Panc1 (cell line): ENCODE data around the gene ALOX5. TPM values are rescaled to one million over a fixed set of nuclear protein-coding genes. Genes with fewer than 3 reads are reported as not detected.

Experiments
- ATAC-seq: fragments of 200-7000 bp; cut with Tn5 transposase; 2 replicates; pipeline ENCODE4 v1.9.1; 2020; ENCODE audit warnings: mild to moderate bottlenecking, moderate library complexity
- BruUV-seq: library from RNA; stranded (reverse); fragments of 400-500 nt; replicated peaks from 2 replicates; lab custom pipeline; 2021; lab: Mats Ljungman, UMichigan
- CTCF ChIA-PET: fragments of 300-600 bp; sonication (Branson Sonifier 250); formaldehyde crosslinking; loops from one replicate; lab custom pipeline; 2022; ENCODE audit warnings: antibody characterized with exemption; lab: Charles Lee
- POLR2A ChIA-PET: fragments of 300-600 bp; sonication (Branson Sonifier 250); formaldehyde crosslinking; loops from one replicate; lab custom pipeline; 2022; ENCODE audit warnings: antibody characterized with exemption; lab: Charles Lee
- DNase-seq: peaks from one replicate; pipeline ENCODE4 v3.0.0-alpha.2; 2010; ENCODE audit warnings: low read depth, low spot score
- H3K27ac ChIP-seq: 2 replicates; pipeline ENCODE4 v1.5.1; 2011; ENCODE audit warnings: mild to moderate bottlenecking, low read length, inconsistent platforms
- H3K27me3 ChIP-seq: fragments of 200-500 bp; sonication (Bioruptor generic); 2 replicates; pipeline ENCODE4 v1.6.0; 2014; ENCODE audit warnings: low read length, inconsistent platforms; ENCODE audit not compliant: control insufficient read depth, insufficient read depth
- H3K36me3 ChIP-seq: fragments of 200-500 bp; sonication (Bioruptor generic); 2 replicates; pipeline ENCODE4 v1.5.1; 2014; ENCODE audit warnings: inconsistent platforms, mild to moderate bottlenecking, low read length, moderate library complexity; ENCODE audit not compliant: control insufficient read depth, insufficient read depth
- H3K4me1 ChIP-seq: 2 replicates; pipeline ENCODE4 v1.5.1; 2011; ENCODE audit warnings: inconsistent platforms, mild to moderate bottlenecking, low read length, moderate library complexity; ENCODE audit not compliant: control insufficient read depth, insufficient read depth
- H3K4me3 ChIP-seq, 2 experiments: 2 replicates each; pipeline ENCODE4 v1.5.1; 2011 to 2012; ENCODE audit warnings: low read depth in 2 of 2, low read length in 2 of 2, mild to moderate bottlenecking in 2 of 2, inconsistent platforms in 1 of 2, moderate library complexity in 1 of 2
- H3K9me3 ChIP-seq: fragments of 200-500 bp; sonication (Bioruptor generic); 2 replicates; pipeline ENCODE4 v1.5.1; 2014; ENCODE audit warnings: low read depth, mild to moderate bottlenecking, inconsistent platforms, low read length, moderate library complexity; ENCODE audit not compliant: control insufficient read depth, insufficient read depth
- POLR2AphosphoS5 ChIP-seq: IDR thresholded peaks from 2 replicates; pipeline ENCODE4 v1.6.1; 2012; ENCODE audit warnings: mild to moderate bottlenecking, low read depth, low read length, moderate library complexity
- SIN3A ChIP-seq: IDR thresholded peaks from 2 replicates; pipeline ENCODE4 v1.6.1; 2012; ENCODE audit warnings: low read depth, mild to moderate bottlenecking, low read length, moderate library complexity, borderline replicate concordance; ENCODE audit not compliant: insufficient read depth
- TCF7L2 ChIP-seq: IDR thresholded peaks from 2 replicates; pipeline ENCODE4 v1.6.1; 2011; ENCODE audit warnings: mild to moderate bottlenecking, low read depth, low read length, inconsistent platforms
- in situ Hi-C: cut with HindIII; loops from 2 replicates; pipeline ENCODE4 v1.10.0; 2016; ENCODE audit warnings: low sequenced_read_pairs, low pct_unique_long_range_greater_than_20kb
- intact Hi-C: fragments of 100-400 bp; cut with micrococcal nuclease; formaldehyde crosslinking; loops from one replicate; pipeline ENCODE4 v1.10.0; 2022; ENCODE audit not compliant: unreplicated experiment
- total RNA-seq: library from RNA; stranded (reverse); gene quantifications from one replicate; pipeline ENCODE4 v1.2.1, GENCODE V29; 2021; ENCODE audit not compliant: unreplicated experiment
- TF ChIP-seq, protein P1 (sequence below): fragments of 450-650 bp; IDR thresholded peaks from 2 replicates; pipeline ENCODE4 v1.5.1; 2017; ENCODE audit warnings: mild to moderate bottlenecking
- TF ChIP-seq, protein P2 (sequence below), 2 experiments: IDR thresholded peaks; 2 replicates each; pipeline ENCODE4 v1.6.1; 2011 to 2012; ENCODE audit warnings: low read depth in 2 of 2, control low read depth in 1 of 2, low read length in 1 of 2, mild to moderate bottlenecking in 1 of 2, moderate library complexity in 1 of 2; ENCODE audit not compliant: insufficient read depth in 1 of 2

The ALOX5 gene
- total RNA-seq, 1 experiment from 2014 or later = 0.82 TPM

- Histone ChIP-seq H3K4me3 (no peak overlapping the region), H3K27me3 (peaks cover 7% of the 10 kb centered on the region), H3K4me1 (no peaks in the 10 kb centered on the region), H3K27ac (no peak overlapping the region), H3K36me3 (no peaks in the 10 kb centered on the region), H3K9me3 (no peaks in the 10 kb centered on the region)
- CTCF ChIA-PET = no interaction called here
- no TSS peak for BruUV-seq
- in situ Hi-C loops (no loop called here), intact Hi-C loops (no loop called here)
- TF ChIP-seq, protein P1, sequence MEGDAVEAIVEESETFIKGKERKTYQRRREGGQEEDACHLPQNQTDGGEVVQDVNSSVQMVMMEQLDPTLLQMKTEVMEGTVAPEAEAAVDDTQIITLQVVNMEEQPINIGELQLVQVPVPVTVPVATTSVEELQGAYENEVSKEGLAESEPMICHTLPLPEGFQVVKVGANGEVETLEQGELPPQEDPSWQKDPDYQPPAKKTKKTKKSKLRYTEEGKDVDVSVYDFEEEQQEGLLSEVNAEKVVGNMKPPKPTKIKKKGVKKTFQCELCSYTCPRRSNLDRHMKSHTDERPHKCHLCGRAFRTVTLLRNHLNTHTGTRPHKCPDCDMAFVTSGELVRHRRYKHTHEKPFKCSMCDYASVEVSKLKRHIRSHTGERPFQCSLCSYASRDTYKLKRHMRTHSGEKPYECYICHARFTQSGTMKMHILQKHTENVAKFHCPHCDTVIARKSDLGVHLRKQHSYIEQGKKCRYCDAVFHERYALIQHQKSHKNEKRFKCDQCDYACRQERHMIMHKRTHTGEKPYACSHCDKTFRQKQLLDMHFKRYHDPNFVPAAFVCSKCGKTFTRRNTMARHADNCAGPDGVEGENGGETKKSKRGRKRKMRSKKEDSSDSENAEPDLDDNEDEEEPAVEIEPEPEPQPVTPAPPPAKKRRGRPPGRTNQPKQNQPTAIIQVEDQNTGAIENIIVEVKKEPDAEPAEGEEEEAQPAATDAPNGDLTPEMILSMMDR = no peak
- TF ChIP-seq POLR2AphosphoS5 (no peak), TCF7L2 (no peak), SIN3A (no peak)
- TF ChIP-seq, protein P2, sequence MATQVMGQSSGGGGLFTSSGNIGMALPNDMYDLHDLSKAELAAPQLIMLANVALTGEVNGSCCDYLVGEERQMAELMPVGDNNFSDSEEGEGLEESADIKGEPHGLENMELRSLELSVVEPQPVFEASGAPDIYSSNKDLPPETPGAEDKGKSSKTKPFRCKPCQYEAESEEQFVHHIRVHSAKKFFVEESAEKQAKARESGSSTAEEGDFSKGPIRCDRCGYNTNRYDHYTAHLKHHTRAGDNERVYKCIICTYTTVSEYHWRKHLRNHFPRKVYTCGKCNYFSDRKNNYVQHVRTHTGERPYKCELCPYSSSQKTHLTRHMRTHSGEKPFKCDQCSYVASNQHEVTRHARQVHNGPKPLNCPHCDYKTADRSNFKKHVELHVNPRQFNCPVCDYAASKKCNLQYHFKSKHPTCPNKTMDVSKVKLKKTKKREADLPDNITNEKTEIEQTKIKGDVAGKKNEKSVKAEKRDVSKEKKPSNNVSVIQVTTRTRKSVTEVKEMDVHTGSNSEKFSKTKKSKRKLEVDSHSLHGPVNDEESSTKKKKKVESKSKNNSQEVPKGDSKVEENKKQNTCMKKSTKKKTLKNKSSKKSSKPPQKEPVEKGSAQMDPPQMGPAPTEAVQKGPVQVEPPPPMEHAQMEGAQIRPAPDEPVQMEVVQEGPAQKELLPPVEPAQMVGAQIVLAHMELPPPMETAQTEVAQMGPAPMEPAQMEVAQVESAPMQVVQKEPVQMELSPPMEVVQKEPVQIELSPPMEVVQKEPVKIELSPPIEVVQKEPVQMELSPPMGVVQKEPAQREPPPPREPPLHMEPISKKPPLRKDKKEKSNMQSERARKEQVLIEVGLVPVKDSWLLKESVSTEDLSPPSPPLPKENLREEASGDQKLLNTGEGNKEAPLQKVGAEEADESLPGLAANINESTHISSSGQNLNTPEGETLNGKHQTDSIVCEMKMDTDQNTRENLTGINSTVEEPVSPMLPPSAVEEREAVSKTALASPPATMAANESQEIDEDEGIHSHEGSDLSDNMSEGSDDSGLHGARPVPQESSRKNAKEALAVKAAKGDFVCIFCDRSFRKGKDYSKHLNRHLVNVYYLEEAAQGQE (IDR thresholded peaks at IDR 0.05; ENCODE audit: insufficient read depth in 1 of 2, low read depth in 2 of 2, low read length in 1 of 2) = no peak
- DNase-seq = no peak
- POLR2A ChIA-PET = no interaction called here
- ATAC-seq = no peak
These were observed 8.6 kb downstream of the ALOX5 start for GRCh38 chr10:45382591-45382990.

GRCh38 chr10:45383682-45384330 is 9.8 kb downstream of the ALOX5 start:
- intact Hi-C loops (no loop called here), in situ Hi-C loops (no loop called here)
- Histone ChIP-seq H3K4me3 (no peak overlapping the region), H3K9me3 (no peaks in the 10 kb centered on the region), H3K27ac (no peak overlapping the region), H3K36me3 (no peaks in the 10 kb centered on the region), H3K27me3 (peaks cover 9% of the 10 kb centered on the region), H3K4me1 (no peaks in the 10 kb centered on the region)
- no peak for TF ChIP-seq SIN3A
- TF ChIP-seq, protein P2 (IDR thresholded peaks at IDR 0.05; ENCODE audit: insufficient read depth in 1 of 2, low read depth in 2 of 2, low read length in 1 of 2) = no peak
- ChIA-PET CTCF (no interaction called here), POLR2A (no interaction called here)
- no TSS peak for BruUV-seq
- ATAC-seq (no peak), DNase-seq (no peak)
